MCF 10A (cell line): ENCODE data around the gene ZNF423. TPM values are rescaled to one million over a fixed set of nuclear protein-coding genes. Genes with fewer than 3 reads are reported as not detected.

Source experiments
- BruUV-seq: library from RNA; stranded (reverse); fragments of 400-500 nt; replicated peaks from 2 replicates; lab custom pipeline; 2021; lab: Mats Ljungman, UMichigan
- CTCF ChIA-PET: fragments of 300-600 bp; sonication (Branson Sonifier 250); formaldehyde crosslinking; extraction: SDS; loops from one replicate; lab custom pipeline; 2021; ENCODE audit warnings: antibody characterized with exemption, inconsistent platforms; lab: Yijun Ruan, JAX
- POLR2A ChIA-PET: fragments of 300-600, 350-650 bp; sonication (Branson Sonifier 250); formaldehyde crosslinking; extraction: SDS; loops from one replicate; lab custom pipeline; 2020; ENCODE audit warnings: antibody characterized with exemption, inconsistent platforms; lab: Yijun Ruan, JAX
- DNase-seq: peaks from one replicate; pipeline ENCODE4 v3.0.0-alpha.2; 2018; ENCODE audit not compliant: unreplicated experiment
- H3K27ac Mint-ChIP-seq: one replicate; pipeline ENCODE4 v1.8.0; 2022; ENCODE audit warnings: mild to moderate bottlenecking, low read depth, mixed read lengths; ENCODE audit not compliant: unreplicated experiment
- H3K27me3 Mint-ChIP-seq: one replicate; pipeline ENCODE4 v1.8.0; 2022; ENCODE audit warnings: mixed read lengths; ENCODE audit not compliant: insufficient read depth, unreplicated experiment
- H3K36me3 Mint-ChIP-seq: one replicate; pipeline ENCODE4 v1.8.0; 2022; ENCODE audit warnings: mild to moderate bottlenecking, moderate library complexity, mixed read lengths; ENCODE audit not compliant: insufficient read depth, unreplicated experiment
- H3K4me1 Mint-ChIP-seq: one replicate; pipeline ENCODE4 v1.8.0; 2022; ENCODE audit warnings: mixed read lengths; ENCODE audit not compliant: insufficient read depth, unreplicated experiment
- H3K4me3 Mint-ChIP-seq: one replicate; pipeline ENCODE4 v1.8.0; 2022; ENCODE audit warnings: mild to moderate bottlenecking, moderate library complexity, mixed read lengths; ENCODE audit not compliant: unreplicated experiment
- H3K9me3 Mint-ChIP-seq: one replicate; pipeline ENCODE4 v1.8.0; 2022; ENCODE audit warnings: mixed read lengths; ENCODE audit not compliant: unreplicated experiment
- CTCF ChIP-seq: fragments of 200-600 bp; IDR thresholded peaks from one replicate; pipeline ENCODE4 v1.8.0; 2022; ENCODE audit warnings: antibody characterized with exemption, mild to moderate bottlenecking; ENCODE audit not compliant: unreplicated experiment
- intact Hi-C: fragments of 100-400 bp; cut with micrococcal nuclease; formaldehyde crosslinking; loops from 2 replicates; pipeline ENCODE4 v1.14.1; 2022
- total RNA-seq: library from RNA; stranded (reverse); gene quantifications from 2 replicates; pipeline ENCODE4 v1.2.3, GENCODE V29; 2022

ZNF423 gene
- total RNA-seq, 1 experiment from 2014 or later = not detected

- H3K4me1 Mint-ChIP-seq = no peaks in the 10 kb centered on the region
Observed at GRCh38 chr16:49663081-49664065, 192.5 kb downstream of the ZNF423 start.

GRCh38 chr16:49662569-49662968 lies 193.3 kb downstream of the ZNF423 start:
- no peak for TF ChIP-seq CTCF
- DNase-seq = no peak
- H3K36me3 Mint-ChIP-seq = no peaks in the 10 kb centered on the region
- no peaks in the 10 kb centered on the region for H3K4me1 Mint-ChIP-seq
- ChIA-PET POLR2A (interaction anchor here (0.5 kb wide), 1 partner anchor 816 kb away, joined by 3 read pairs; no protein-coding TSS in a partner anchor), CTCF (no interaction called here)
- no peaks in the 10 kb centered on the region for H3K9me3 Mint-ChIP-seq
- H3K4me3 Mint-ChIP-seq = no peak overlapping the region
- BruUV-seq = no TSS peak
- peaks cover 45% of the 10 kb centered on the region for H3K27me3 Mint-ChIP-seq
- intact Hi-C loops = no loop called here
- H3K27ac Mint-ChIP-seq = no peak overlapping the region

More at GRCh38 chr16:49663081-49664065, 192.5 kb downstream of the ZNF423 start:
- no peak overlapping the region for H3K4me3 Mint-ChIP-seq
- POLR2A ChIA-PET = interaction anchor here (0.6 kb wide), 2 partner anchors 18 to 114 kb away, joined by 3 read pairs; no protein-coding TSS in a partner anchor
- BruUV-seq = no TSS peak
- CTCF ChIA-PET = interaction anchor here (0.6 kb wide), 1 partner anchor 92 kb away, joined by 4 read pairs; no protein-coding TSS in a partner anchor
- intact Hi-C loops = no loop called here
- H3K27me3 Mint-ChIP-seq = peaks cover 37% of the 10 kb centered on the region
- no peaks in the 10 kb centered on the region for H3K9me3 Mint-ChIP-seq
- no peak for DNase-seq
- H3K27ac Mint-ChIP-seq = no peak overlapping the region
- no peak for TF ChIP-seq CTCF
- H3K36me3 Mint-ChIP-seq = no peaks in the 10 kb centered on the region

GRCh38 chr16:49661465-49662187 lies 194.3 kb downstream of the ZNF423 start:
- intact Hi-C loops = no loop called here
- H3K4me1 Mint-ChIP-seq = no peaks in the 10 kb centered on the region
- no peak overlapping the region for H3K27ac Mint-ChIP-seq
- no TSS peak for BruUV-seq
- peaks cover 46% of the 10 kb centered on the region for H3K27me3 Mint-ChIP-seq
- no peaks in the 10 kb centered on the region for H3K9me3 Mint-ChIP-seq
- POLR2A ChIA-PET = interaction anchor here (0.5 kb wide), 1 partner anchor 815 kb away, joined by 3 read pairs; no protein-coding TSS in a partner anchor
- TF ChIP-seq CTCF = no peak
- H3K36me3 Mint-ChIP-seq = no peaks in the 10 kb centered on the region
- H3K4me3 Mint-ChIP-seq = no peak overlapping the region
- CTCF ChIA-PET = no interaction called here
- no peak for DNase-seq

GRCh38 chr16:49660626-49661025 lies 195.3 kb downstream of the ZNF423 start:
- no peak overlapping the region for H3K27ac Mint-ChIP-seq
- H3K9me3 Mint-ChIP-seq = no peaks in the 10 kb centered on the region
- BruUV-seq = no TSS peak
- no peaks in the 10 kb centered on the region for H3K36me3 Mint-ChIP-seq
- no peak for TF ChIP-seq CTCF
- ChIA-PET CTCF (interaction anchor here (0.6 kb wide), 1 partner anchor 15 kb away, joined by 3 read pairs; no protein-coding TSS in a partner anchor), POLR2A (no interaction called here)
- intact Hi-C loops = no loop called here
- H3K4me3 Mint-ChIP-seq = no peak overlapping the region
- H3K4me1 Mint-ChIP-seq = no peaks in the 10 kb centered on the region
- DNase-seq = no peak
- H3K27me3 Mint-ChIP-seq = peaks cover 46% of the 10 kb centered on the region
